ENCODE results near the gene CPEB4. TPM values are rescaled to one million over a fixed set of nuclear protein-coding genes. Genes with fewer than 3 reads are reported as not detected.

CPEB4 gene
- 10.0 and 22.8 TPM in 2 replicates for total RNA-seq

- peak; percentile 100 for DNase-seq (ENCODE audit: low read depth in 2 of 2)
These were observed at the start of gene CPEB4 for GRCh38 chr5:173887610-173888472. CPEB4 (plus strand) TSS chr5:173888349; CDS start chr5:173889734, 1,385 bp downstream.

GRCh38 chr5:173839117-173839713 is 48.9 kb upstream of the CPEB4 start:
- DNase-seq (ENCODE audit: low read depth in 2 of 2) = no peak

DNA sequence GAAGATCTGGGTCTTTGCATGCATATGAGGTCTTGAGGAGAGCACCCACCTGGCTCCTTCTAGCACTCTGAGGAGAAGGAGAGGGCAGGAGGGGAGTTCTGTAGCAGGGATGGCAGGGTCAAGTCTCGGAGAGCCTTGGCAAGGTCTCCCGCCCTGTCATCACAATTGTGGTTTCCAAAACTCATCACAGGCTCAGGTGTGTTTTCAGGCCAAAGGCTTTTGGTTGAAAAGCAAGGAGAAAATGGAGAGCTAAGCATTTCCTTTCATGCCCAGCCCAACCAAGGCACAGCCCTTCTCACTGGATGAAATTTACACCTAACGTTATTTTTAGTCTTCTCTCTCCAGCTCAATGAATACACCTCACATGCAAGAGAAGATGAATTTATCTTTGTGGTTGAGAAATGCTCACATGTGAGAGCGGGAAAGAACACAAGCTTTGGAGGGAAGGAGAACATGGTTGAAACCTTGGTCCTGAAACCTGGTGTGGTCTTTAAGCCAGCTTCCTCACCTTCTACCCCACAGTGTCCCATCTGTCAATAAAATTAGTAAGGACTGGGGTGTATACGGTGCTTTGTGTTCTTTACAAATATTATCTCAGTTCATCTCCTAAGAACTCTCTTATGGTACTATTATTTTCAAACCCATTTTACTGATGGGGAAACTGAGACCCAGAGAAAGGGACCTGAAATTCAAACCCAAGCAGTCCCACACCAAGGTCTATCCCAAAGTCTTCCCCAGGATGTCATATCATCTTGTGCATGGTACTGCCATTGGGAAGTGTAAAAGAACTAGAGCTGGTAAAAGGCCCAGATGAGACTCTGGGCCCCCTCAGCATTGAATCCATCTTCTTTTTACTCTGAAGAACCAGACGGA is 47.8 kb upstream of the CPEB4 start:
- no peak for DNase-seq (ENCODE audit: low read depth in 2 of 2)

GRCh38 chr5:173841710-173842109 is 46.4 kb upstream of the CPEB4 start:
- DNase-seq (ENCODE audit: low read depth in 2 of 2) = no peak

DNA sequence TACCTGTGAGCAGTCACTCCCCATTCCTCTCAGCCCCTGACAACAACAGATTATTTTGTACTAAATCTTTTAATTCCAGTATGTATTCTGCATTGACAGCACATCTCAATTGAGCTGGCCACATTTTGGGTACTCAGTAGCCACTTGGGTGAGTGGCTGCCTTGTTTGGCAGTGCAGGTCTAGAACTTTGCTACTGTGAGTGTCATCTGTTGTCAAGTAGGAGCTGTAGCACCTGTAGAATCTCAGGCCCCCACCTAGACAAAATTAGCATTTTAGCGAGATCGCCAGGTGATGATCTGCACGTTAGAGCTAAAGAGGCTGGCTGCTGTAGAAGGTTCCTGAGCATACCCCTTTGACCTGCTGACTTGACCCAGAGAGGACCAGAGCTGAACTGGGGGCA is 44.4 kb upstream of the CPEB4 start:
- no peak for DNase-seq (ENCODE audit: low read depth in 2 of 2)

DNA sequence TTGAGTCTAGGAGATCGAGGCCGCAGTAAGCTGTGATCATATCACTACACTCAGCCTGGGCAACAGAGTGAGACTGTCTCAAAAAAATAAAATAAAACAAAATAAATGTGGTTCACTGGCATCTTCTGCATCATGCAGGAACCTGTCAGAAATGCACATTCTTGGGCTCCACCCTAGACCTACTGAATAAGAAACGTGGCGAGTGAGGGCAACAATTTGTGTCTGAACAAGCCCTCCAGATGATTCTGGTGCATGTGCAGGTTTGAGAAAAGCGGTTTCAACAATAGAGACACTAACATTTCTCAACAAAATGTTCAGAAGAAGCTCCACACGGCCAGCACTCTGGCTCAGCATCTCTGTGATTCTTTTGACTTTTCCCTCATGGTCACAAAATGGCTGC is 42.8 kb upstream of the CPEB4 start:
- no peak for DNase-seq (ENCODE audit: low read depth in 2 of 2)

DNA sequence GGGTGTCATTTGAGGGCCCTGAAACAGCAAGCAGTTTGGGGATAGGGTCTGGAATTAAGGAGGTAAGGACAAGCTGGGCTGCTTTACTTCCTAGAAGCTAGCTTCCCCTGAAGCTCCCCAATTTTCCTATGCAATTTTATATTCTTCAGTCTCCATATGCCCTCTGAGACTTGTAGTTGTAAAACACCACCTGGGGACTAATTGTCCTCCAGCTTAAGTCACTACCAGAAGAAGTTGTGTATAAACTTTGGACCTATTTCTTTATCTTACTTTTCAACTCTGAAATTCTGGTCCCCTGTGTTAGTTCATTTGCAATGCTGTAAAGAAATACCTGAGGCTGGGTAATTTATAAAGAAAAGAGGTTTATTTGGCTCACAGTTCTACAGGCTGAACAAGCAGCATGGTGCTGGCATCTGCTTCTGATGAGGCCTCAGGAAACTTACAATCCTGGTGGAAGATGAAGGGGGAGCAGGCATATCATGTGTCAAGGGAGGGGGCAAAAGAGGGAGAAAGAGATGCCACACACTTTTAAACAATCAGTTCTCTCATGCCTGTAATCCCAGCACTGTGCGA is 41.1 kb upstream of the CPEB4 start:
- DNase-seq (ENCODE audit: low read depth in 2 of 2) = no peak

GRCh38 chr5:173848986-173849596 is 39.1 kb upstream of the CPEB4 start:
- no peak for DNase-seq (ENCODE audit: low read depth in 2 of 2)

DNA sequence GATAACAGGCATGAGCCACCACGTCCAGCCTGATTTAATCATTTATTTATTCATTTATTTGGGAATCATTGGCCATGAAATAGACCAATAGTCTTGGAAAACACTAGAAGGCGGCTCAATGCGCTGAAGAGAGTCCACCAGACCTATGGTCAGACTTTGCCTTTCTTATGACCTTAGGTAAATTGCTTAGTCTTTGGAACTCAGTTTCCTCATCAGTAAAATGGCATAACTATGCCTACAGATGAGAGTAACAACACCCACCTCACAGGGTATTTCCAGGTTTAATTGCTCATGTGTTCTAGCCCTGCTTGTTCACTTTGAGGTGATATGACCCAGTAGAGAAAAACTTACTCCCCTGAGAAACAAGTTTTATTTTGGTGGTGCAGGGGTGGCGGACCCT is 38.2 kb upstream of the CPEB4 start:
- no peak for DNase-seq (ENCODE audit: low read depth in 2 of 2)

DNA sequence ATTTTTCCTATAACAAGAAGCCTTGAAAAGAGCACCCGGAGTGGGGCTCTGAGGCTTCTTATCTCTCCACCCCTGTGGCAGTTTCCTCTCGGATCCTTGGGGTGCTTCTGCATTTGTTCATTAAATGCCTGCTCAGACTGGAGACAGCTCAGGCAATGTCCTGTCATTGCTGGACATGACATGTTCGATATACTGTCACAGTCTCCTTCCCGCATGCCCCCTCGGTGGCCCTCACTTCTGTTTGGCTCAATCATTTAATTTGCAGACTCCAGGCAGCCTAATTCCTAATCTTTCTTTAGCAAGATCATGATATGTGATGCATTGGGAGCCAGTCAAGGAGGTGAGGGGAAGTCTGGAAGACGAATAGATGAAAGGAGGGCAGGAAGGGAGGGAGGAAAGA is 37.5 kb upstream of the CPEB4 start:
- DNase-seq (ENCODE audit: low read depth in 2 of 2) = no peak

DNA sequence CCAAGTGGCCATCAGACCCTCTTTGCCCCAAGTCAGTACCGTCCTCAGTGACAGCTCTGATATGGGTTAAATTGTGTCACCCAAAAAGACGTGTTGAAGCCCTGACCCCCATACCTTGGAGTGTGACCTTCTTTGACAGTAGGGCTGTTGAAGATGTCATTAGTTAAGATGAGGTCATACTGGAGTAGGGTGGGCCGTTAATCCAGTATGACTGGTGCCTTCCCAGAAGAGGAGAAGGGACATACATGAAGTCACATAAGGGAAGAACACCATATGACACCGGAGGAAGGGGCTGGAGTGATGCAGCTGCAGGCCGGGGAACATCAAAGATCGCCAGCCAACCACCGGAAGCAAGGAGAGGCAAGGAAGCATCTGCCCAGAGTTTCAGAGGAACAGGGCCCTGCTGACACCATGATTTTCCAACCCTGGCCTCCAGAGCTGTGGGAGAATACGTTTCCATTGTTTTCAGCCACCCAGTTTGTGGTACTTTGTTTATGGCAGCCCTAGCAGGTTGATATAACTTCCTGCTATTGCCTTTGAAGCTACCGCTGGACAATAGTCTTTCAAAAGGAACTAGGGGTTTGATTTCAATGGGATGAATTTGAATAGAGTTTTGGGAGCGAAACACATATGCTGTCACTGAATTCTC is 36.4 kb upstream of the CPEB4 start:
- DNase-seq (ENCODE audit: low read depth in 2 of 2) = peak in 1 of 2 donors; percentile 60

GRCh38 chr5:173852790-173853359 is 35.3 kb upstream of the CPEB4 start:
- DNase-seq (ENCODE audit: low read depth in 2 of 2) = no peak

- no peak for DNase-seq (ENCODE audit: low read depth in 2 of 2)
These were observed 34.6 kb upstream of the CPEB4 start for GRCh38 chr5:173853370-173854131.

- DNase-seq (ENCODE audit: low read depth in 2 of 2) = no peak
These were observed 32.8 kb upstream of the CPEB4 start for GRCh38 chr5:173855162-173855994.

DNA sequence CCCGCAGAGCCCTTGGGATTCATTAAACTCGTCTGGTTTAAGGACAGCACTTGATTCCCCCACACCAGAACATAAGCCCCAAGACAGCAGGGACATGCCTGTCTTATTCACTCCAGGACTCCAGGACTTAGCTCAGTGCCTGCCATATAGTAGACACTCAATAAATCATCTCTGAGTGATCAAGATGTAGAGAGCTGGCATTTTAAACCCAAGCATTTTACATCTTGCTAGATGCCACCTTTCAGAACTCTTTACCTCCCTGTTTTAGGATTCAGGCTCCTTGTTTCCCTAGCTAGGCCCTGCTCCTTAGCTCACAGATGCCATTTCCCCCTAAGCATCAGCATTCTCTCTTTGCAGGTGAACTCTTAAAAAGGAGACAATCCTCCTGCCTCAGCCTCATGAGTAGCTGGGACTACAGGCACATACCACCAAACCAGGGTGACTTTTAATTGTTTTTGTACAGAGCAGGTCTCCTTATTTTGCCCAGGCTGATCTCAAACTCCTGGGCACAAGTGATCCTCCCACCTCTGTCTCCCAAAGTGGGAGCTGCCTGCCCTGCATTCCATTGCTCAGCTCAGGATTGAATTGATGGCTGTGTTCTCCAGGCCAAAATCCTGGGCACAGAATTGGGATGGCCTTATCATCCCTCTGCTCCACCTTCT is 32.0 kb upstream of the CPEB4 start:
- no peak for DNase-seq (ENCODE audit: low read depth in 2 of 2)

GRCh38 chr5:173857234-173857633 is 30.9 kb upstream of the CPEB4 start:
- DNase-seq (ENCODE audit: low read depth in 2 of 2) = no peak

DNA sequence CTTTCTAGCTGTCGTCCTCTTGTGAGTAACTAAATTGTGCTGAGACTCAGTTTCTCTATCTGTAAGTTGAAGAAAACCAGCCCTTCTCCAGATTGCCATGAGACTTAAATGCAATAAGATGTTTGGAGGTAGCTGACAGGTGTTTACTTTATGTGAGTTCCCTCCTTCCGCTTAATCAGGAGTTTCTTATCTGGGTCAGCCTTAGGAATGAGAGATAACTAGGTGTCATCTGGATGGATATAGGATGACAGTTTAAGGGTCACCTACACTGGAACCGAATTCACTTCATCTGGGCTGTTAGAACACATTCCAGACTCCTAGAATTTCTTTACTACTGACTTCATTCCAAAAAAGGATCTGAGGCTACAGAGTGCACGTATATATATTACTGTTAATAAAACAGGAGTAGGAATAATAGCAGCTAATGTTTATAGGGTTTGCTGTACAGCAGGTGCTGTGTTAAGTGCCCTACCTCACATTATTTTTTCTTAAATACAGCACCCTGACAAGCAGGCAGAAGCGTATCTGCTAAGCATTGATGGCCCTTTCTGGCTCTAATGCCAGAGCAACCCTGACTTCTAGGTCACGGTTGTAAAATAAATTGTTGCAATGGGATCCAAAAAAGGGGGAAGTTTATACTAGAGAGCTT is 30.0 kb upstream of the CPEB4 start:
- DNase-seq (ENCODE audit: low read depth in 2 of 2) = no peak

All from lung microvascular endothelial cell (primary cell).